ENCODE measurements around the gene EXD1.

EXD1 gene

GRCh38 chr15:41133454-41133853 is 97.1 kb downstream of the EXD1 start:
- Histone ChIP-seq H3K4me1 (ENCODE audit: low read length) (no peaks in the 10 kb centered on the region), H3K4me3 (ENCODE audit: low read length) (no peak overlapping the region), H3K9ac (ENCODE audit: low read length) (no peak overlapping the region), H4K20me1 (ENCODE audit: insufficient read depth, low read length) (no peaks in the 10 kb centered on the region), H3K79me2 (ENCODE audit: low read length) (no peaks in the 10 kb centered on the region), H3K27me3 (replicated peaks; ENCODE audit: insufficient read depth, low read length) (no peaks in the 10 kb centered on the region), H3K9me3 (replicated peaks; ENCODE audit: insufficient read depth, low read length) (no peaks in the 10 kb centered on the region), H3K9me2 (replicated peaks; ENCODE audit: insufficient read depth, low read length) (no peaks in the 10 kb centered on the region), H2AFZ (ENCODE audit: low read length) (no peak overlapping the region), H3K4me2 (ENCODE audit: low read depth, low read length) (no peak overlapping the region), H3K36me3 (replicated peaks; ENCODE audit: insufficient read depth, low read length) (no peaks in the 10 kb centered on the region), H3F3A (ENCODE audit: insufficient read depth, low read length) (no peaks in the 10 kb centered on the region), H3K27ac (ENCODE audit: low read length) (no peak overlapping the region)
- DNase-seq: no peak
- TF ChIP-seq CTCF (IDR thresholded peaks at IDR 0.05; ENCODE audit: low read length) (no peak), EZH2phosphoT487 (IDR thresholded peaks at IDR 0.05; ENCODE audit: low read length) (no peak), EZH2 (optimal IDR thresholded peaks at IDR 0.05; ENCODE audit: low read depth, low read length) (no peak)
